HepG2 (cell line): ENCODE results near the gene DCUN1D3. TPM values are rescaled to one million over a fixed set of nuclear protein-coding genes. Genes with fewer than 3 reads are reported as not detected.

Experiments used
- ATM ChIP-seq: fragments of 450-650 bp; IDR thresholded peaks from 2 replicates; pipeline ENCODE4 v1.7.1; 2017; ENCODE audit warnings: mild to moderate bottlenecking, borderline replicate concordance
- HES4 ChIP-seq: sonication (generic); formaldehyde crosslinking; IDR thresholded peaks from 2 replicates; pipeline ENCODE4 v1.9.0; 2021; ENCODE audit warnings: mild to moderate bottlenecking, missing genetic modification reagents, borderline replicate concordance
- MEF2D ChIP-seq: sonication (generic); formaldehyde crosslinking; IDR thresholded peaks from 2 replicates; pipeline ENCODE4 v1.5.1; 2020; ENCODE audit warnings: mild to moderate bottlenecking, missing genetic modification reagents
- SOX13 ChIP-seq, 3 experiments: fragments of 450-650 bp in 1 of 3; sonication (generic) in 1 of 3; formaldehyde crosslinking in 1 of 3; IDR thresholded peaks in 2 of 3; conservative IDR thresholded peaks in 1 of 3; 2 replicates each; pipeline versions ENCODE4 v1.5.0 to v1.6.1; 2016 to 2020; ENCODE audit warnings: antibody characterized with exemption in 1 of 3, mild to moderate bottlenecking in 1 of 3, missing compliant biosample characterization in 1 of 3, missing genetic modification reagents in 1 of 3, moderate library complexity in 1 of 3
- SP1 ChIP-seq, 2 experiments: fragments of 450-650 bp in 1 of 2; sonication (generic) in 1 of 2; formaldehyde crosslinking in 1 of 2; IDR thresholded peaks; 2 replicates each; pipeline versions ENCODE4 v1.4.0 to v1.6.1; 2016 to 2020; ENCODE audit warnings: missing genetic modification reagents in 1 of 2
- TBP ChIP-seq: sonication (generic); formaldehyde crosslinking; IDR thresholded peaks from 2 replicates; pipeline ENCODE4 v1.5.0; 2020; ENCODE audit warnings: missing genetic modification reagents
- XRCC5 ChIP-seq: fragments of 200-400 bp; formaldehyde crosslinking; optimal IDR thresholded peaks from 2 replicates; pipeline ENCODE3; 2017; ENCODE audit warnings: mild to moderate bottlenecking, low read length
- ZFP62 ChIP-seq: sonication (generic); formaldehyde crosslinking; IDR thresholded peaks from 2 replicates; pipeline ENCODE4 v1.4.0; 2020; ENCODE audit warnings: missing genetic modification reagents
- ZNF292 ChIP-seq: sonication (generic); formaldehyde crosslinking; IDR thresholded peaks from 2 replicates; pipeline ENCODE4 v1.8.1; 2022; ENCODE audit warnings: mild to moderate bottlenecking, low read depth, missing genetic modification reagents, borderline replicate concordance
- ZNF296 ChIP-seq: sonication (generic); formaldehyde crosslinking; conservative IDR thresholded peaks from 2 replicates; pipeline ENCODE4 v1.5.0; 2020; ENCODE audit warnings: mild to moderate bottlenecking, missing genetic modification reagents
- ZNF549 ChIP-seq: sonication (generic); formaldehyde crosslinking; IDR thresholded peaks from 2 replicates; pipeline ENCODE4 v1.5.0; 2020; ENCODE audit warnings: missing genetic modification reagents
- ZNF737 ChIP-seq: sonication (generic); formaldehyde crosslinking; IDR thresholded peaks from 2 replicates; pipeline ENCODE4 v1.5.0; 2020; ENCODE audit warnings: missing genetic modification reagents, mild to moderate bottlenecking, borderline replicate concordance
- ZNF75D ChIP-seq: sonication (generic); formaldehyde crosslinking; IDR thresholded peaks from 2 replicates; pipeline ENCODE4 v1.8.1; 2023; ENCODE audit warnings: missing genetic modification reagents, mild to moderate bottlenecking, borderline replicate concordance
- polyA plus RNA-seq, 8 experiments: library from polyadenylated mRNA; depleted of rRNA in 3 of 8; stranded (reverse) in 7 of 8; unstranded in 1 of 8; fragments of >200 nt; fragmentation: Illumina TruSeq in 4 of 8; extraction: Trizol in 4 of 8; gene quantifications; 2 replicates each; pipeline versions ENCODE4 v1.2.1 to v1.2.3, GENCODE V29; 2011 to 2016; ENCODE audit warnings: low read depth in 4 of 8, missing spikeins in 1 of 8, mixed read lengths in 1 of 8; ENCODE audit not compliant: insufficient read depth in 1 of 8
- total RNA-seq, 5 experiments: library from RNA; depleted of rRNA; stranded (reverse); fragments of >200 nt; fragmentation: Illumina TruSeq; extraction: Trizol; gene quantifications; 2 replicates each; pipeline ENCODE4 v1.2.3, GENCODE V29; 2016; ENCODE audit warnings: low read depth in 1 of 5
- TF ChIP-seq, protein P1 (sequence below): sonication (generic); formaldehyde crosslinking; IDR thresholded peaks from 2 replicates; pipeline ENCODE4 v1.5.1; 2020; ENCODE audit warnings: mild to moderate bottlenecking, missing genetic modification reagents, moderate library complexity
- TF ChIP-seq, protein P2 (sequence below): sonication (generic); formaldehyde crosslinking; IDR thresholded peaks from 2 replicates; pipeline ENCODE4 v1.4.0; 2020; ENCODE audit warnings: mild to moderate bottlenecking, missing genetic modification reagents
- TF ChIP-seq, protein P3 (sequence below): sonication (generic); formaldehyde crosslinking; IDR thresholded peaks from 2 replicates; pipeline ENCODE4 v1.9.0; 2021; ENCODE audit warnings: missing genetic modification reagents, borderline replicate concordance
- TF ChIP-seq, protein P4 (sequence below): sonication (generic); formaldehyde crosslinking; IDR thresholded peaks from 2 replicates; pipeline ENCODE4 v1.4.0; 2020; ENCODE audit warnings: missing genetic modification reagents
- TF ChIP-seq, protein P5 (sequence below): IDR thresholded peaks from 2 replicates; pipeline ENCODE4 v1.6.1; 2018; ENCODE audit warnings: missing genetic modification reagents
- TF ChIP-seq, protein P6 (sequence below): sonication (generic); formaldehyde crosslinking; IDR thresholded peaks from 2 replicates; pipeline ENCODE4 v1.4.0; 2020; ENCODE audit warnings: missing genetic modification reagents

Gene DCUN1D3
- total and polyA plus RNA-seq, 2 of the 13 experiments (the other 11 are each of a cell fraction or from before 2014, with no cell fraction given) = 5.0 to 19.3 TPM

DNA sequence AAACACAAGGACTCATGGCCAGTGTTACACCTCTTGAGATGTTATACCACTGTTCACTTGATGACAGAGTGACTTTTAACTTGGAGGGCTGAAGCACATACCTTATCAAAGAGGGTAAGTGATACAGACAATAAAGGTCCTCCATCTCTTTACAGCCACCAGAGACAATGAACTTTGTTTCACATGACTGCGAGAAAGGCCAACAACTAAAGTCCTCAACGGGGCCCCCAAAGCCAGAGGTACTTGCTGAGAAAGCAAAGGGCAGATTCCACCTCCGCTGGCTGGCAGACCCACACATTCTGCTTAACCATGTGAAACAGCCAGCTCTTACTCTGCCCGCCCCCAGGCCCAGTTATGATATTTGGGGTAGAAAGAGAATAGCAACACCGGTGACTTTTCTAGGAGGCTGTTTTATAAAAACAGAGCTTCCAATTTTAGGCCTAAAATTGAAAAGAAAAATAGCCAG lies 21.4 kb downstream of the DCUN1D3 start (continued):
- TF ChIP-seq, protein P1, sequence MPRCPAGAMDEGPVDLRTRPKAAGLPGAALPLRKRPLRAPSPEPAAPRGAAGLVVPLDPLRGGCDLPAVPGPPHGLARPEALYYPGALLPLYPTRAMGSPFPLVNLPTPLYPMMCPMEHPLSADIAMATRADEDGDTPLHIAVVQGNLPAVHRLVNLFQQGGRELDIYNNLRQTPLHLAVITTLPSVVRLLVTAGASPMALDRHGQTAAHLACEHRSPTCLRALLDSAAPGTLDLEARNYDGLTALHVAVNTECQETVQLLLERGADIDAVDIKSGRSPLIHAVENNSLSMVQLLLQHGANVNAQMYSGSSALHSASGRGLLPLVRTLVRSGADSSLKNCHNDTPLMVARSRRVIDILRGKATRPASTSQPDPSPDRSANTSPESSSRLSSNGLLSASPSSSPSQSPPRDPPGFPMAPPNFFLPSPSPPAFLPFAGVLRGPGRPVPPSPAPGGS (CRISPR knock-in tag) = no peak
- TF ChIP-seq ZNF737 (CRISPR knock-in tag) (no peak), ZNF296 (CRISPR knock-in tag) (no peak), ATM (no peak), HES4 (no peak), ZNF292 (CRISPR knock-in tag) (peak; percentile 78; the same call in 1 of the 2 replicates), ZFP62 (CRISPR knock-in tag) (no peak), ZNF75D (no peak), XRCC5 (peak; percentile 43), ZNF549 (no peak), SP1 (IDR thresholded peaks at IDR 0.05) (no peak), SP1 (CRISPR knock-in tag; IDR thresholded peaks at IDR 0.05) (no peak), SOX13 (IDR thresholded peaks at IDR 0.05) (peak; percentile 94), SOX13 (CRISPR knock-in tag; conservative IDR thresholded peaks at IDR 0.05 in 1 of 2, IDR thresholded peaks at IDR 0.05 in 1 of 2) (peak in 1 of 2 experiments; percentile 95; a peak in 2 of 4 replicates), MEF2D (0 out of 2 replicates have a peak, but pooled peaks have one; percentile 60), TBP (no peak)
- TF ChIP-seq, protein P2, sequence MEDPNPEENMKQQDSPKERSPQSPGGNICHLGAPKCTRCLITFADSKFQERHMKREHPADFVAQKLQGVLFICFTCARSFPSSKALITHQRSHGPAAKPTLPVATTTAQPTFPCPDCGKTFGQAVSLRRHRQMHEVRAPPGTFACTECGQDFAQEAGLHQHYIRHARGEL (CRISPR knock-in tag) = no peak
- TF ChIP-seq, protein P3, sequence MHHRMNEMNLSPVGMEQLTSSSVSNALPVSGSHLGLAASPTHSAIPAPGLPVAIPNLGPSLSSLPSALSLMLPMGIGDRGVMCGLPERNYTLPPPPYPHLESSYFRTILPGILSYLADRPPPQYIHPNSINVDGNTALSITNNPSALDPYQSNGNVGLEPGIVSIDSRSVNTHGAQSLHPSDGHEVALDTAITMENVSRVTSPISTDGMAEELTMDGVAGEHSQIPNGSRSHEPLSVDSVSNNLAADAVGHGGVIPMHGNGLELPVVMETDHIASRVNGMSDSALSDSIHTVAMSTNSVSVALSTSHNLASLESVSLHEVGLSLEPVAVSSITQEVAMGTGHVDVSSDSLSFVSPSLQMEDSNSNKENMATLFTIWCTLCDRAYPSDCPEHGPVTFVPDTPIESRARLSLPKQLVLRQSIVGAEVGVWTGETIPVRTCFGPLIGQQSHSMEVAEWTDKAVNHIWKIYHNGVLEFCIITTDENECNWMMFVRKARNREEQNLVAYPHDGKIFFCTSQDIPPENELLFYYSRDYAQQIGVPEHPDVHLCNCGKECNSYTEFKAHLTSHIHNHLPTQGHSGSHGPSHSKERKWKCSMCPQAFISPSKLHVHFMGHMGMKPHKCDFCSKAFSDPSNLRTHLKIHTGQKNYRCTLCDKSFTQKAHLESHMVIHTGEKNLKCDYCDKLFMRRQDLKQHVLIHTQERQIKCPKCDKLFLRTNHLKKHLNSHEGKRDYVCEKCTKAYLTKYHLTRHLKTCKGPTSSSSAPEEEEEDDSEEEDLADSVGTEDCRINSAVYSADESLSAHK (CRISPR knock-in tag) = no peak
- TF ChIP-seq, protein P4, sequence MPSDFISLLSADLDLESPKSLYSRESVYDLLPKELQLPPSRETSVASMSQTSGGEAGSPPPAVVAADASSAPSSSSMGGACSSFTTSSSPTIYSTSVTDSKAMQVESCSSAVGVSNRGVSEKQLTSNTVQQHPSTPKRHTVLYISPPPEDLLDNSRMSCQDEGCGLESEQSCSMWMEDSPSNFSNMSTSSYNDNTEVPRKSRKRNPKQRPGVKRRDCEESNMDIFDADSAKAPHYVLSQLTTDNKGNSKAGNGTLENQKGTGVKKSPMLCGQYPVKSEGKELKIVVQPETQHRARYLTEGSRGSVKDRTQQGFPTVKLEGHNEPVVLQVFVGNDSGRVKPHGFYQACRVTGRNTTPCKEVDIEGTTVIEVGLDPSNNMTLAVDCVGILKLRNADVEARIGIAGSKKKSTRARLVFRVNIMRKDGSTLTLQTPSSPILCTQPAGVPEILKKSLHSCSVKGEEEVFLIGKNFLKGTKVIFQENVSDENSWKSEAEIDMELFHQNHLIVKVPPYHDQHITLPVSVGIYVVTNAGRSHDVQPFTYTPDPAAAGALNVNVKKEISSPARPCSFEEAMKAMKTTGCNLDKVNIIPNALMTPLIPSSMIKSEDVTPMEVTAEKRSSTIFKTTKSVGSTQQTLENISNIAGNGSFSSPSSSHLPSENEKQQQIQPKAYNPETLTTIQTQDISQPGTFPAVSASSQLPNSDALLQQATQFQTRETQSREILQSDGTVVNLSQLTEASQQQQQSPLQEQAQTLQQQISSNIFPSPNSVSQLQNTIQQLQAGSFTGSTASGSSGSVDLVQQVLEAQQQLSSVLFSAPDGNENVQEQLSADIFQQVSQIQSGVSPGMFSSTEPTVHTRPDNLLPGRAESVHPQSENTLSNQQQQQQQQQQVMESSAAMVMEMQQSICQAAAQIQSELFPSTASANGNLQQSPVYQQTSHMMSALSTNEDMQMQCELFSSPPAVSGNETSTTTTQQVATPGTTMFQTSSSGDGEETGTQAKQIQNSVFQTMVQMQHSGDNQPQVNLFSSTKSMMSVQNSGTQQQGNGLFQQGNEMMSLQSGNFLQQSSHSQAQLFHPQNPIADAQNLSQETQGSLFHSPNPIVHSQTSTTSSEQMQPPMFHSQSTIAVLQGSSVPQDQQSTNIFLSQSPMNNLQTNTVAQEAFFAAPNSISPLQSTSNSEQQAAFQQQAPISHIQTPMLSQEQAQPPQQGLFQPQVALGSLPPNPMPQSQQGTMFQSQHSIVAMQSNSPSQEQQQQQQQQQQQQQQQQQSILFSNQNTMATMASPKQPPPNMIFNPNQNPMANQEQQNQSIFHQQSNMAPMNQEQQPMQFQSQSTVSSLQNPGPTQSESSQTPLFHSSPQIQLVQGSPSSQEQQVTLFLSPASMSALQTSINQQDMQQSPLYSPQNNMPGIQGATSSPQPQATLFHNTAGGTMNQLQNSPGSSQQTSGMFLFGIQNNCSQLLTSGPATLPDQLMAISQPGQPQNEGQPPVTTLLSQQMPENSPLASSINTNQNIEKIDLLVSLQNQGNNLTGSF (CRISPR knock-in tag) = no peak
- TF ChIP-seq, protein P5, sequence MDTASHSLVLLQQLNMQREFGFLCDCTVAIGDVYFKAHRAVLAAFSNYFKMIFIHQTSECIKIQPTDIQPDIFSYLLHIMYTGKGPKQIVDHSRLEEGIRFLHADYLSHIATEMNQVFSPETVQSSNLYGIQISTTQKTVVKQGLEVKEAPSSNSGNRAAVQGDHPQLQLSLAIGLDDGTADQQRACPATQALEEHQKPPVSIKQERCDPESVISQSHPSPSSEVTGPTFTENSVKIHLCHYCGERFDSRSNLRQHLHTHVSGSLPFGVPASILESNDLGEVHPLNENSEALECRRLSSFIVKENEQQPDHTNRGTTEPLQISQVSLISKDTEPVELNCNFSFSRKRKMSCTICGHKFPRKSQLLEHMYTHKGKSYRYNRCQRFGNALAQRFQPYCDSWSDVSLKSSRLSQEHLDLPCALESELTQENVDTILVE (CRISPR knock-in tag) = no peak
- TF ChIP-seq, protein P6, sequence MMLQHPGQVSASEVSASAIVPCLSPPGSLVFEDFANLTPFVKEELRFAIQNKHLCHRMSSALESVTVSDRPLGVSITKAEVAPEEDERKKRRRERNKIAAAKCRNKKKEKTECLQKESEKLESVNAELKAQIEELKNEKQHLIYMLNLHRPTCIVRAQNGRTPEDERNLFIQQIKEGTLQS (CRISPR knock-in tag) = no peak
